HEK293 (cell line): ENCODE data around the gene ZNF319.

Experiments
- CTCF ChIA-PET: fragments of 350-600 bp; formaldehyde crosslinking; extraction: SDS; loops from one replicate; lab custom pipeline; 2021; ENCODE audit warnings: antibody characterized with exemption; lab: Yijun Ruan, JAX
- POLR2A ChIA-PET: fragments of 300-600 bp; formaldehyde crosslinking; extraction: SDS; loops from one replicate; lab custom pipeline; 2020; ENCODE audit warnings: antibody characterized with exemption, inconsistent platforms; lab: Yijun Ruan, JAX
- H3K27ac ChIP-seq: fragments of 200-500 bp; sonication (Bioruptor generic); 2 replicates; pipeline ENCODE4 v1.5.1; 2014; ENCODE audit warnings: low read depth, low read length, control low read depth, inconsistent platforms; ENCODE audit errors: extremely low read depth
- H3K36me3 ChIP-seq, 2 experiments: fragments of 200-500 bp in 1 of 2; sonication (Bioruptor generic) in 1 of 2; 1 replicate in 1 of 2; 2 replicates in 1 of 2; pipeline ENCODE4 v1.5.1; 2014 to 2017; ENCODE audit warnings: inconsistent platforms in 2 of 2, low read length in 2 of 2; ENCODE audit not compliant: control insufficient read depth in 2 of 2, insufficient read depth in 1 of 2
- H3K4me1 ChIP-seq: fragments of 200-500 bp; sonication (Bioruptor generic); 2 replicates; pipeline ENCODE4 v1.5.1; 2014; ENCODE audit warnings: mild to moderate bottlenecking, low read length, inconsistent platforms; ENCODE audit not compliant: control insufficient read depth, insufficient read depth
- H3K4me3 ChIP-seq: 2 replicates; pipeline ENCODE4 v1.5.1; 2011; ENCODE audit warnings: low read depth, mild to moderate bottlenecking, control low read depth, low read length, moderate library complexity
- H3K9me3 ChIP-seq: fragments of 200-500 bp; sonication (Bioruptor generic); 2 replicates; pipeline ENCODE4 v1.5.1; 2014; ENCODE audit warnings: low read depth, low read length, inconsistent platforms; ENCODE audit not compliant: control insufficient read depth, insufficient read depth
- KLF16 ChIP-seq: fragments of 450-650 bp; formaldehyde crosslinking; IDR thresholded peaks from 2 replicates; pipeline ENCODE4 v1.5.1; 2017; ENCODE audit warnings: missing biosample characterization, missing genetic modification characterization
- KLF9 ChIP-seq: fragments of 450-650 bp; formaldehyde crosslinking; IDR thresholded peaks from 2 replicates; pipeline ENCODE4 v1.5.1; 2016; ENCODE audit warnings: missing biosample characterization, missing genetic modification characterization, low read depth
- PRDM4 ChIP-seq: fragments of 450-650 bp; formaldehyde crosslinking; IDR thresholded peaks from 2 replicates; pipeline ENCODE4 v1.5.1; 2017; ENCODE audit warnings: missing biosample characterization, missing genetic modification characterization
- TCF7L2 ChIP-seq: IDR thresholded peaks from 2 replicates; pipeline ENCODE4 v1.6.1; 2011; ENCODE audit warnings: low read depth, mild to moderate bottlenecking, inconsistent platforms, low read length, moderate library complexity, borderline replicate concordance
- ZNF239 ChIP-seq: fragments of 450-650 bp; formaldehyde crosslinking; IDR thresholded peaks from 2 replicates; pipeline ENCODE4 v1.5.1; 2016; ENCODE audit warnings: missing biosample characterization, missing genetic modification characterization
- ZNF266 ChIP-seq: fragments of 450-650 bp; formaldehyde crosslinking; IDR thresholded peaks from 2 replicates; pipeline ENCODE4 v1.5.1; 2016; ENCODE audit warnings: missing biosample characterization, missing genetic modification characterization, low read depth
- ZNF274 ChIP-seq, 2 experiments: fragments of 200-500 bp in 1 of 2; fragments of 450-650 bp in 1 of 2; sonication (Bioruptor generic) in 1 of 2; formaldehyde crosslinking in 1 of 2; IDR thresholded peaks; 2 replicates each; pipeline versions ENCODE4 v1.5.1 to v1.6.1; 2014 to 2016; ENCODE audit warnings: borderline replicate concordance in 1 of 2, inconsistent platforms in 1 of 2, low read length in 1 of 2, missing biosample characterization in 1 of 2, missing genetic modification characterization in 1 of 2
- ZNF302 ChIP-seq: fragments of 450-650 bp; formaldehyde crosslinking; IDR thresholded peaks from 2 replicates; pipeline ENCODE4 v1.5.1; 2016; ENCODE audit warnings: missing biosample characterization, missing genetic modification characterization, low read depth
- ZNF335 ChIP-seq: fragments of 450-650 bp; formaldehyde crosslinking; conservative IDR thresholded peaks from 2 replicates; pipeline ENCODE4 v1.5.1; 2016; ENCODE audit warnings: missing biosample characterization, missing genetic modification characterization
- ZNF398 ChIP-seq: fragments of 450-650 bp; formaldehyde crosslinking; IDR thresholded peaks from 2 replicates; pipeline ENCODE4 v1.5.1; 2017; ENCODE audit warnings: missing biosample characterization, missing genetic modification characterization
- ZNF596 ChIP-seq: fragments of 450-650 bp; IDR thresholded peaks from 2 replicates; pipeline ENCODE4 v1.5.0; 2018; ENCODE audit warnings: missing biosample characterization, mild to moderate bottlenecking, missing genetic modification characterization, moderate library complexity
- ZSCAN16 ChIP-seq: fragments of 450-650 bp; formaldehyde crosslinking; IDR thresholded peaks from 2 replicates; pipeline ENCODE4 v1.5.1; 2016; ENCODE audit warnings: missing biosample characterization, missing genetic modification characterization
- TF ChIP-seq, protein P1 (sequence below): fragments of 450-650 bp; formaldehyde crosslinking; IDR thresholded peaks from 2 replicates; pipeline ENCODE4 v1.5.1; 2016; ENCODE audit warnings: missing biosample characterization, missing genetic modification characterization
- TF ChIP-seq, protein P2 (sequence below): fragments of 450-650 bp; formaldehyde crosslinking; IDR thresholded peaks from 2 replicates; pipeline ENCODE4 v1.5.1; 2016; ENCODE audit warnings: missing biosample characterization, missing genetic modification characterization
- TF ChIP-seq, protein P3 (sequence below): fragments of 450-650 bp; formaldehyde crosslinking; conservative IDR thresholded peaks from 2 replicates; pipeline ENCODE4 v1.5.1; 2016; ENCODE audit warnings: low read depth, missing biosample characterization, missing genetic modification characterization
- TF ChIP-seq, protein P4 (sequence below): fragments of 450-650 bp; formaldehyde crosslinking; IDR thresholded peaks from 2 replicates; pipeline ENCODE4 v1.5.1; 2016; ENCODE audit warnings: missing biosample characterization, missing genetic modification characterization
- TF ChIP-seq, protein P5 (sequence below): fragments of 450-650 bp; formaldehyde crosslinking; IDR thresholded peaks from 2 replicates; pipeline ENCODE4 v1.5.1; 2017; ENCODE audit warnings: missing biosample characterization, mild to moderate bottlenecking, missing genetic modification characterization, moderate library complexity

The ZNF319 gene

GRCh38 chr16:58000706-58001676 lies 519 bp upstream of the ZNF319 start, which contains the start of gene USB1:
Gene USB1, plus strand, starts transcription at chr16:58001407. Its CDS starts 77 bp downstream, at chr16:58001484.
- POLR2A ChIA-PET = interaction anchor here (0.6 to 1.8 kb wide), 8 partner anchors 13 to 266 kb away, joined by 3 to 10 read pairs (median 4); partner anchors contain the start of gene CFAP20
- Histone ChIP-seq H3K9me3 (no peaks in the 10 kb centered on the region), H3K4me1 (no peaks in the 10 kb centered on the region), H3K4me3 (peak within 1 kb of the TSS; percentile 77), H3K36me3 (peaks cover 0 to 50% of the 10 kb centered on the region in 2 experiments; a peak in 2 of 3 replicates), H3K27ac (peak within 1 kb of the TSS; percentile 40; the same call in 1 of the 2 replicates)
- CTCF ChIA-PET = interaction anchor here (0.6 to 3.6 kb wide), 9 partner anchors 19 to 418 kb away, joined by 3 to 22 read pairs (median 3); no protein-coding TSS in a partner anchor
- TF ChIP-seq TCF7L2 (no peak), ZNF302 (tag by site-specific recombination) (no peak), KLF9 (peak; percentile 78), ZNF596 (tag by site-specific recombination) (no peak), KLF16 (peak; percentile 87), ZNF335 (peak; percentile 85), ZNF274 (IDR thresholded peaks at IDR 0.05; ENCODE audit: low read length) (no peak), ZNF274 (tag by site-specific recombination; IDR thresholded peaks at IDR 0.05; ENCODE audit: borderline replicate concordance) (no peak), ZNF398 (tag by site-specific recombination) (peak; percentile 45), ZSCAN16 (tag by site-specific recombination) (no peak), ZNF266 (tag by site-specific recombination) (no peak), ZNF239 (tag by site-specific recombination) (0 out of 2 replicates have a peak, but pooled peaks have one; percentile 15), PRDM4 (tag by site-specific recombination) (no peak)
- TF ChIP-seq, protein P1, sequence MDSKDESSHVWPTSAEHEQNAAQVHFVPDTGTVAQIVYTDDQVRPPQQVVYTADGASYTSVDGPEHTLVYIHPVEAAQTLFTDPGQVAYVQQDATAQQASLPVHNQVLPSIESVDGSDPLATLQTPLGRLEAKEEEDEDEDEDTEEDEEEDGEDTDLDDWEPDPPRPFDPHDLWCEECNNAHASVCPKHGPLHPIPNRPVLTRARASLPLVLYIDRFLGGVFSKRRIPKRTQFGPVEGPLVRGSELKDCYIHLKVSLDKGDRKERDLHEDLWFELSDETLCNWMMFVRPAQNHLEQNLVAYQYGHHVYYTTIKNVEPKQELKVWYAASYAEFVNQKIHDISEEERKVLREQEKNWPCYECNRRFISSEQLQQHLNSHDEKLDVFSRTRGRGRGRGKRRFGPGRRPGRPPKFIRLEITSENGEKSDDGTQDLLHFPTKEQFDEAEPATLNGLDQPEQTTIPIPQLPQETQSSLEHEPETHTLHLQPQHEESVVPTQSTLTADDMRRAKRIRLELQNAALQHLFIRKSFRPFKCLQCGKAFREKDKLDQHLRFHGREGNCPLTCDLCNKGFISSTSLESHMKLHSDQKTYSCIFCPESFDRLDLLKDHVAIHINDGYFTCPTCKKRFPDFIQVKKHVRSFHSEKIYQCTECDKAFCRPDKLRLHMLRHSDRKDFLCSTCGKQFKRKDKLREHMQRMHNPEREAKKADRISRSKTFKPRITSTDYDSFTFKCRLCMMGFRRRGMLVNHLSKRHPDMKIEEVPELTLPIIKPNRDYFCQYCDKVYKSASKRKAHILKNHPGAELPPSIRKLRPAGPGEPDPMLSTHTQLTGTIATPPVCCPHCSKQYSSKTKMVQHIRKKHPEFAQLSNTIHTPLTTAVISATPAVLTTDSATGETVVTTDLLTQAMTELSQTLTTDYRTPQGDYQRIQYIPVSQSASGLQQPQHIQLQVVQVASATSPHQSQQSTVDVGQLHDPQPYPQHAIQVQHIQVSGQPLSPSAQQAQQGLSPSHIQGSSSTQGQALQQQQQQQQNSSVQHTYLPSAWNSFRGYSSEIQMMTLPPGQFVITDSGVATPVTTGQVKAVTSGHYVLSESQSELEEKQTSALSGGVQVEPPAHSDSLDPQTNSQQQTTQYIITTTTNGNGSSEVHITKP (tag by site-specific recombination) = 0 out of 2 replicates have a peak, but pooled peaks have one; percentile 25
- TF ChIP-seq, protein P2, sequence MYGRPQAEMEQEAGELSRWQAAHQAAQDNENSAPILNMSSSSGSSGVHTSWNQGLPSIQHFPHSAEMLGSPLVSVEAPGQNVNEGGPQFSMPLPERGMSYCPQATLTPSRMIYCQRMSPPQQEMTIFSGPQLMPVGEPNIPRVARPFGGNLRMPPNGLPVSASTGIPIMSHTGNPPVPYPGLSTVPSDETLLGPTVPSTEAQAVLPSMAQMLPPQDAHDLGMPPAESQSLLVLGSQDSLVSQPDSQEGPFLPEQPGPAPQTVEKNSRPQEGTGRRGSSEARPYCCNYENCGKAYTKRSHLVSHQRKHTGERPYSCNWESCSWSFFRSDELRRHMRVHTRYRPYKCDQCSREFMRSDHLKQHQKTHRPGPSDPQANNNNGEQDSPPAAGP (tag by site-specific recombination) = no peak
- TF ChIP-seq, protein P3, sequence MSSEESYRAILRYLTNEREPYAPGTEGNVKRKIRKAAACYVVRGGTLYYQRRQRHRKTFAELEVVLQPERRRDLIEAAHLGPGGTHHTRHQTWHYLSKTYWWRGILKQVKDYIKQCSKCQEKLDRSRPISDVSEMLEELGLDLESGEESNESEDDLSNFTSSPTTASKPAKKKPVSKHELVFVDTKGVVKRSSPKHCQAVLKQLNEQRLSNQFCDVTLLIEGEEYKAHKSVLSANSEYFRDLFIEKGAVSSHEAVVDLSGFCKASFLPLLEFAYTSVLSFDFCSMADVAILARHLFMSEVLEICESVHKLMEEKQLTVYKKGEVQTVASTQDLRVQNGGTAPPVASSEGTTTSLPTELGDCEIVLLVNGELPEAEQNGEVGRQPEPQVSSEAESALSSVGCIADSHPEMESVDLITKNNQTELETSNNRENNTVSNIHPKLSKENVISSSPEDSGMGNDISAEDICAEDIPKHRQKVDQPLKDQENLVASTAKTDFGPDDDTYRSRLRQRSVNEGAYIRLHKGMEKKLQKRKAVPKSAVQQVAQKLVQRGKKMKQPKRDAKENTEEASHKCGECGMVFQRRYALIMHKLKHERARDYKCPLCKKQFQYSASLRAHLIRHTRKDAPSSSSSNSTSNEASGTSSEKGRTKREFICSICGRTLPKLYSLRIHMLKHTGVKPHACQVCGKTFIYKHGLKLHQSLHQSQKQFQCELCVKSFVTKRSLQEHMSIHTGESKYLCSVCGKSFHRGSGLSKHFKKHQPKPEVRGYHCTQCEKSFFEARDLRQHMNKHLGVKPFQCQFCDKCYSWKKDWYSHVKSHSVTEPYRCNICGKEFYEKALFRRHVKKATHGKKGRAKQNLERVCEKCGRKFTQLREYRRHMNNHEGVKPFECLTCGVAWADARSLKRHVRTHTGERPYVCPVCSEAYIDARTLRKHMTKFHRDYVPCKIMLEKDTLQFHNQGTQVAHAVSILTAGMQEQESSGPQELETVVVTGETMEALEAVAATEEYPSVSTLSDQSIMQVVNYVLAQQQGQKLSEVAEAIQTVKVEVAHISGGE (tag by site-specific recombination) = peak; percentile 92
- TF ChIP-seq, protein P4, sequence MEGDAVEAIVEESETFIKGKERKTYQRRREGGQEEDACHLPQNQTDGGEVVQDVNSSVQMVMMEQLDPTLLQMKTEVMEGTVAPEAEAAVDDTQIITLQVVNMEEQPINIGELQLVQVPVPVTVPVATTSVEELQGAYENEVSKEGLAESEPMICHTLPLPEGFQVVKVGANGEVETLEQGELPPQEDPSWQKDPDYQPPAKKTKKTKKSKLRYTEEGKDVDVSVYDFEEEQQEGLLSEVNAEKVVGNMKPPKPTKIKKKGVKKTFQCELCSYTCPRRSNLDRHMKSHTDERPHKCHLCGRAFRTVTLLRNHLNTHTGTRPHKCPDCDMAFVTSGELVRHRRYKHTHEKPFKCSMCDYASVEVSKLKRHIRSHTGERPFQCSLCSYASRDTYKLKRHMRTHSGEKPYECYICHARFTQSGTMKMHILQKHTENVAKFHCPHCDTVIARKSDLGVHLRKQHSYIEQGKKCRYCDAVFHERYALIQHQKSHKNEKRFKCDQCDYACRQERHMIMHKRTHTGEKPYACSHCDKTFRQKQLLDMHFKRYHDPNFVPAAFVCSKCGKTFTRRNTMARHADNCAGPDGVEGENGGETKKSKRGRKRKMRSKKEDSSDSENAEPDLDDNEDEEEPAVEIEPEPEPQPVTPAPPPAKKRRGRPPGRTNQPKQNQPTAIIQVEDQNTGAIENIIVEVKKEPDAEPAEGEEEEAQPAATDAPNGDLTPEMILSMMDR (tag by site-specific recombination) = peak; percentile 76
- TF ChIP-seq, protein P5, sequence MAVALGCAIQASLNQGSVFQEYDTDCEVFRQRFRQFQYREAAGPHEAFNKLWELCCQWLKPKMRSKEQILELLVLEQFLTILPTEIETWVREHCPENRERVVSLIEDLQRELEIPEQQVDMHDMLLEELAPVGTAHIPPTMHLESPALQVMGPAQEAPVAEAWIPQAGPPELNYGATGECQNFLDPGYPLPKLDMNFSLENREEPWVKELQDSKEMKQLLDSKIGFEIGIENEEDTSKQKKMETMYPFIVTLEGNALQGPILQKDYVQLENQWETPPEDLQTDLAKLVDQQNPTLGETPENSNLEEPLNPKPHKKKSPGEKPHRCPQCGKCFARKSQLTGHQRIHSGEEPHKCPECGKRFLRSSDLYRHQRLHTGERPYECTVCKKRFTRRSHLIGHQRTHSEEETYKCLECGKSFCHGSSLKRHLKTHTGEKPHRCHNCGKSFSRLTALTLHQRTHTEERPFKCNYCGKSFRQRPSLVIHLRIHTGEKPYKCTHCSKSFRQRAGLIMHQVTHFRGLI (tag by site-specific recombination) = 0 out of 2 replicates have a peak, but pooled peaks have one; percentile 23
